Left lung (tissue), 10 donors: Measurements from ENCODE around the gene DLGAP1. TPM values are rescaled to one million over a fixed set of nuclear protein-coding genes. Genes with fewer than 3 reads are reported as not detected.
"Not testable (repeated sequence)": the region's sequence is repeated elsewhere in the genome, so short reads cannot be mapped to it uniquely, and the experiment has no call there.

Experiments used
- ATAC-seq: fragments of 200-7000 bp; cut with Tn5 transposase; one replicate; pipeline ENCODE4 v1.9.1; 2020; ENCODE audit warnings: moderate library complexity
- DNase-seq, 4 donors: peaks; one replicate each; pipeline ENCODE4 v3.0.0-alpha.2; 2013 to 2020
- H3K27ac ChIP-seq, 2 donors: fragments of 200-600 bp; sonication (generic) in 1 of 2; one replicate each; pipeline versions ENCODE4 v1.5.0 to v1.8.0; 2020 to 2021
- H3K27me3 ChIP-seq, 2 donors: fragments of 200-600 bp; sonication (generic) in 1 of 2; one replicate each; pipeline versions ENCODE4 v1.5.0 to v1.8.0; 2020 to 2021
- H3K36me3 ChIP-seq, 2 donors: fragments of 200-600 bp; sonication (generic) in 1 of 2; one replicate each; pipeline versions ENCODE4 v1.5.0 to v1.8.0; 2020 to 2021
- H3K4me1 ChIP-seq, 2 donors: fragments of 200-600 bp; one replicate each; pipeline ENCODE4 v1.8.0; 2021
- H3K4me3 ChIP-seq, 2 donors: fragments of 200-600 bp; sonication (generic) in 1 of 2; one replicate each; pipeline versions ENCODE4 v1.5.0 to v1.8.0; 2020 to 2021; ENCODE audit warnings: mild to moderate bottlenecking in 1 of 2
- H3K9me3 ChIP-seq, 2 donors: fragments of 200-600 bp; sonication (generic) in 1 of 2; one replicate each; pipeline versions ENCODE4 v1.5.0 to v1.8.0; 2020 to 2021
- intact Hi-C, 2 donors: fragments of 100-400 bp; cut with DNase I; formaldehyde crosslinking; loops; one replicate each; pipeline versions ENCODE4 v1.11.2 to v1.14.2; 2022
- polyA plus RNA-seq, 6 donors: library from polyadenylated mRNA; unstranded; fragments of 120-200 nt; gene quantifications; one replicate each; pipeline ENCODE4 v1.2.1, GENCODE V29; 2013; ENCODE audit not compliant: insufficient read length in 6 of 6
- total RNA-seq, 2 donors: library from RNA; stranded (reverse); fragmentation: NEBNext Ultra II Directional; extraction: Animal tissue kit (Norgen Biotek cat#: 25700); gene quantifications; one replicate each; pipeline ENCODE4 v1.2.1, GENCODE V29; 2021
- TF ChIP-seq, protein P1 (sequence below), 2 donors: fragments of 200-600 bp; sonication (generic) in 1 of 2; IDR thresholded peaks; one replicate each; pipeline versions ENCODE4 v1.5.0 to v1.8.0; 2021; ENCODE audit warnings: antibody characterized with exemption in 2 of 2
- donor health status: DM: no; HTN: yes; CAD: no.
- donor health status: DM: no; HTN: no; CAD: no.

The DLGAP1 gene
- total and polyA plus RNA-seq, 8 donors: 1.6 to 4.0 (median 2.1) TPM

GRCh38 chr18:4333043-4333442 is 122.1 kb downstream of the DLGAP1 start:
- no peak overlapping the region for H3K4me3 ChIP-seq
- no peaks in the 10 kb centered on the region for H3K9me3 ChIP-seq
- H3K27ac ChIP-seq: no peak overlapping the region
- no peaks in the 10 kb centered on the region for H3K27me3 ChIP-seq
- ATAC-seq (no peak), DNase-seq (no peak)
- intact Hi-C loops: no loop called here
- TF ChIP-seq, protein P1, sequence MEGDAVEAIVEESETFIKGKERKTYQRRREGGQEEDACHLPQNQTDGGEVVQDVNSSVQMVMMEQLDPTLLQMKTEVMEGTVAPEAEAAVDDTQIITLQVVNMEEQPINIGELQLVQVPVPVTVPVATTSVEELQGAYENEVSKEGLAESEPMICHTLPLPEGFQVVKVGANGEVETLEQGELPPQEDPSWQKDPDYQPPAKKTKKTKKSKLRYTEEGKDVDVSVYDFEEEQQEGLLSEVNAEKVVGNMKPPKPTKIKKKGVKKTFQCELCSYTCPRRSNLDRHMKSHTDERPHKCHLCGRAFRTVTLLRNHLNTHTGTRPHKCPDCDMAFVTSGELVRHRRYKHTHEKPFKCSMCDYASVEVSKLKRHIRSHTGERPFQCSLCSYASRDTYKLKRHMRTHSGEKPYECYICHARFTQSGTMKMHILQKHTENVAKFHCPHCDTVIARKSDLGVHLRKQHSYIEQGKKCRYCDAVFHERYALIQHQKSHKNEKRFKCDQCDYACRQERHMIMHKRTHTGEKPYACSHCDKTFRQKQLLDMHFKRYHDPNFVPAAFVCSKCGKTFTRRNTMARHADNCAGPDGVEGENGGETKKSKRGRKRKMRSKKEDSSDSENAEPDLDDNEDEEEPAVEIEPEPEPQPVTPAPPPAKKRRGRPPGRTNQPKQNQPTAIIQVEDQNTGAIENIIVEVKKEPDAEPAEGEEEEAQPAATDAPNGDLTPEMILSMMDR (IDR thresholded peaks at IDR 0.05): no peak
- no peaks in the 10 kb centered on the region for H3K36me3 ChIP-seq
- H3K4me1 ChIP-seq: no peaks in the 10 kb centered on the region

- no peak overlapping the region for H3K27ac ChIP-seq
- intact Hi-C loops: no loop called here
Observed at GRCh38 chr18:4319738-4320677, 135.1 kb downstream of the DLGAP1 start.

GRCh38 chr18:4318311-4318710 is 136.8 kb downstream of the DLGAP1 start:
- Histone ChIP-seq H3K27me3 (no peaks in the 10 kb centered on the region), H3K9me3 (no peaks in the 10 kb centered on the region), H3K4me1 (no peaks in the 10 kb centered on the region), H3K27ac (no peak overlapping the region), H3K4me3 (no peak overlapping the region), H3K36me3 (no peaks in the 10 kb centered on the region)
- TF ChIP-seq, protein P1 (IDR thresholded peaks at IDR 0.05): no peak
- DNase-seq (no peak), ATAC-seq (no peak)
- intact Hi-C loops: no loop called here

More at GRCh38 chr18:4319738-4320677, 135.1 kb downstream of the DLGAP1 start:
- no peak overlapping the region for H3K4me3 ChIP-seq
- no peaks in the 10 kb centered on the region for H3K27me3 ChIP-seq
- ATAC-seq (no peak), DNase-seq (no peak)
- H3K9me3 ChIP-seq: no peaks in the 10 kb centered on the region
- H3K4me1 ChIP-seq: no peaks in the 10 kb centered on the region
- TF ChIP-seq, protein P1 (IDR thresholded peaks at IDR 0.05): no peak
- H3K36me3 ChIP-seq: no peaks in the 10 kb centered on the region

GRCh38 chr18:4311945-4312344 is 143.2 kb downstream of the DLGAP1 start:
- DNase-seq, H3K4me3 ChIP-seq, H3K36me3 ChIP-seq, H3K27ac ChIP-seq, intact Hi-C loops, H3K9me3 ChIP-seq, H3K4me1 ChIP-seq, H3K27me3 ChIP-seq, ATAC-seq: not testable (repeated sequence)

- TF ChIP-seq, protein P1 (IDR thresholded peaks at IDR 0.05): no peak
- Histone ChIP-seq H3K27ac (no peak overlapping the region), H3K36me3 (no peaks in the 10 kb centered on the region), H3K4me3 (no peak overlapping the region), H3K9me3 (no peaks in the 10 kb centered on the region), H3K4me1 (no peaks in the 10 kb centered on the region), H3K27me3 (no peaks in the 10 kb centered on the region)
- DNase-seq: no peak
- intact Hi-C loops: no loop called here
- ATAC-seq: no peak
Observed at GRCh38 chr18:4311136-4311535, 144.0 kb downstream of the DLGAP1 start.
